H1 (cell line): ENCODE measurements around the gene PID1. TPM values are rescaled to one million over a fixed set of nuclear protein-coding genes. Genes with fewer than 3 reads are reported as not detected.

Experiments used
- CTCF ChIA-PET: fragments of 300-600 bp; sonication (Branson Sonifier 250); formaldehyde crosslinking; loops from one replicate; lab custom pipeline; 2021; ENCODE audit not compliant: partially characterized antibody; lab: Charles Lee
- POLR2A ChIA-PET: fragments of 300-600 bp; sonication (Branson Sonifier 250); formaldehyde crosslinking; loops from one replicate; lab custom pipeline; 2021; ENCODE audit warnings: inconsistent platforms; ENCODE audit not compliant: partially characterized antibody; lab: Charles Lee
- DNase-seq, 2 experiments: peaks; one replicate each; pipeline versions ENCODE4 v3.0.0 to v3.0.0-alpha.2; 2010 to 2022; ENCODE audit warnings: low spot score in 2 of 2, low read depth in 1 of 2, mixed read lengths in 1 of 2
- FAIRE-seq: peaks from 2 replicates; lab custom pipeline; 2011; peaks lifted over from hg19 to GRCh38; lab: Jason Lieb, UNC
- H2AFZ ChIP-seq: 2 replicates; pipeline ENCODE4 v1.8.1; 2012; ENCODE audit warnings: low read length, inconsistent platforms
- H2AK5ac ChIP-seq: 2 replicates; pipeline ENCODE4 v1.6.1; 2013; ENCODE audit warnings: low read depth, low read length
- H2BK120ac ChIP-seq: replicated peaks from 2 replicates; pipeline ENCODE3; 2013; ENCODE audit warnings: low read depth, low read length, inconsistent platforms
- H2BK12ac ChIP-seq: 2 replicates; pipeline ENCODE4 v1.6.1; 2013; ENCODE audit warnings: low read depth, low read length
- H2BK15ac ChIP-seq: 2 replicates; pipeline ENCODE4 v1.6.1; 2013; ENCODE audit warnings: low read length
- H2BK20ac ChIP-seq: 2 replicates; pipeline ENCODE4 v1.6.1; 2013; ENCODE audit warnings: low read length
- H2BK5ac ChIP-seq: 2 replicates; pipeline ENCODE4 v1.6.1; 2013; ENCODE audit warnings: low read depth, low read length
- H3K14ac ChIP-seq: 2 replicates; pipeline ENCODE4 v1.6.1; 2013; ENCODE audit warnings: inconsistent platforms; ENCODE audit not compliant: insufficient read length
- H3K18ac ChIP-seq: 2 replicates; pipeline ENCODE4 v1.6.1; 2013; ENCODE audit warnings: low read length; ENCODE audit errors: extremely low read depth
- H3K23ac ChIP-seq: 2 replicates; pipeline ENCODE4 v1.6.1; 2013; ENCODE audit warnings: inconsistent platforms; ENCODE audit not compliant: insufficient read length
- H3K23me2 ChIP-seq: 2 replicates; pipeline ENCODE4 v1.6.1; 2013; ENCODE audit warnings: low read depth, low read length
- H3K27ac ChIP-seq: 2 replicates; pipeline ENCODE4 v1.6.1; 2011; ENCODE audit warnings: low read depth, low read length, inconsistent platforms
- H3K27me3 ChIP-seq, 4 experiments: replicated peaks in 1 of 4; 1 replicate in 1 of 4; 2 replicates in 3 of 4; pipeline versions ENCODE4 v1.6.1 to v1.8.1; 2011 to 2013; ENCODE audit warnings: low read length in 3 of 4, mild to moderate bottlenecking in 3 of 4, inconsistent platforms in 2 of 4, mixed read lengths in 2 of 4, moderate library complexity in 1 of 4; ENCODE audit not compliant: control insufficient read depth in 3 of 4, insufficient read depth in 3 of 4; ENCODE audit errors: extremely low read depth in 1 of 4
- H3K36me3 ChIP-seq, 4 experiments: 2 replicates each; pipeline versions ENCODE4 v1.6.1 to v1.8.1; 2011 to 2013; ENCODE audit warnings: mild to moderate bottlenecking in 4 of 4, low read length in 3 of 4, moderate library complexity in 2 of 4, control low read depth in 1 of 4, inconsistent platforms in 1 of 4; ENCODE audit not compliant: insufficient read depth in 4 of 4, control insufficient read depth in 2 of 4
- H3K4ac ChIP-seq: replicated peaks from 2 replicates; pipeline ENCODE3; 2013; ENCODE audit warnings: low read length, low read depth, mixed read lengths, inconsistent platforms; ENCODE audit not compliant: insufficient read length
- H3K4me1 ChIP-seq, 4 experiments: replicated peaks in 1 of 4; 1 replicate in 1 of 4; 2 replicates in 3 of 4; pipeline versions ENCODE4 v1.6.1 to v1.8.1; 2011 to 2013; ENCODE audit warnings: low read length in 3 of 4, inconsistent platforms in 2 of 4, mixed read lengths in 1 of 4; ENCODE audit not compliant: insufficient read depth in 4 of 4, control insufficient read depth in 3 of 4
- H3K4me2 ChIP-seq, 2 experiments: 2 replicates each; pipeline versions ENCODE4 v1.6.1 to v1.8.1; 2011 to 2013; ENCODE audit warnings: low read depth in 2 of 2, low read length in 2 of 2, control low read depth in 1 of 2, inconsistent platforms in 1 of 2, mild to moderate bottlenecking in 1 of 2; ENCODE audit not compliant: insufficient read depth in 1 of 2
- H3K4me3 ChIP-seq, 4 experiments: fragments of 200-600, 300-600 bp in 1 of 4; sonication (generic), shearing (Covaris generic), sonication (Bioruptor Twin) in 1 of 4; 2 replicates each; pipeline versions ENCODE4 v1.5.1 to v1.8.1; 2011 to 2016; ENCODE audit warnings: low read length in 4 of 4, low read depth in 3 of 4, control low read depth in 2 of 4, inconsistent platforms in 2 of 4, mild to moderate bottlenecking in 2 of 4, mixed read lengths in 1 of 4, moderate library complexity in 1 of 4; ENCODE audit not compliant: insufficient read depth in 2 of 4; ENCODE audit errors: extremely low read depth in 1 of 4
- H3K56ac ChIP-seq: replicated peaks from 2 replicates; pipeline ENCODE3; 2013; ENCODE audit warnings: low read depth, mild to moderate bottlenecking, mixed read lengths, low read length, inconsistent platforms; ENCODE audit not compliant: insufficient read length
- H3K79me1 ChIP-seq: 2 replicates; pipeline ENCODE4 v1.6.1; 2013; ENCODE audit warnings: low read depth, low read length, control low read depth
- H3K79me2 ChIP-seq, 2 experiments: 2 replicates each; pipeline versions ENCODE4 v1.6.1 to v1.8.1; 2012 to 2013; ENCODE audit warnings: low read length in 2 of 2, mild to moderate bottlenecking in 2 of 2, inconsistent platforms in 1 of 2; ENCODE audit not compliant: insufficient read depth in 2 of 2, control insufficient read depth in 1 of 2
- H3K9ac ChIP-seq, 4 experiments: replicated peaks in 1 of 4; 1 replicate in 1 of 4; 2 replicates in 3 of 4; pipeline versions ENCODE4 v1.6.1 to v1.8.1; 2011 to 2013; ENCODE audit warnings: low read depth in 3 of 4, low read length in 3 of 4, control low read depth in 2 of 4, mild to moderate bottlenecking in 2 of 4, moderate library complexity in 2 of 4, inconsistent platforms in 1 of 4; ENCODE audit errors: extremely low read depth in 1 of 4
- H3K9me3 ChIP-seq, 2 experiments: 2 replicates each; pipeline versions ENCODE4 v1.6.1 to v1.8.1; 2012 to 2013; ENCODE audit warnings: mild to moderate bottlenecking in 2 of 2, moderate library complexity in 2 of 2, control low read depth in 1 of 2, inconsistent platforms in 1 of 2, low read depth in 1 of 2, low read length in 1 of 2, mixed read lengths in 1 of 2; ENCODE audit not compliant: insufficient read depth in 2 of 2
- H4K20me1 ChIP-seq, 2 experiments: replicated peaks in 1 of 2; 2 replicates each; pipeline versions ENCODE3 to v1.8.1; 2011 to 2013; ENCODE audit warnings: inconsistent platforms in 2 of 2, low read length in 2 of 2, mild to moderate bottlenecking in 1 of 2; ENCODE audit not compliant: insufficient read depth in 2 of 2, control insufficient read depth in 1 of 2
- H4K5ac ChIP-seq: 2 replicates; pipeline ENCODE4 v1.6.1; 2013; ENCODE audit warnings: low read length, low read depth, mixed read lengths, inconsistent platforms; ENCODE audit not compliant: insufficient read length
- H4K8ac ChIP-seq: 2 replicates; pipeline ENCODE4 v1.8.0; 2013; ENCODE audit warnings: mild to moderate bottlenecking, moderate library complexity, low read length, inconsistent platforms; ENCODE audit not compliant: insufficient read depth; ENCODE audit errors: extremely low read depth
- H4K91ac ChIP-seq: replicated peaks from 2 replicates; pipeline ENCODE3; 2013; ENCODE audit warnings: low read length, mixed read lengths, inconsistent platforms; ENCODE audit not compliant: insufficient read length
- ASH2L ChIP-seq: fragments of 200-600, 300-600 bp; sonication (generic); IDR thresholded peaks from one replicate; pipeline ENCODE4 v1.7.1; 2017; ENCODE audit warnings: low read length
- BACH1 ChIP-seq: IDR thresholded peaks from 2 replicates; pipeline ENCODE4 v1.6.1; 2012; ENCODE audit warnings: low read length, improper control_type of control experiment
- CHD1 ChIP-seq: IDR thresholded peaks from 2 replicates; pipeline ENCODE4 v1.6.1; 2012; ENCODE audit warnings: low read depth, low read length, improper control_type of control experiment
- CTBP2 ChIP-seq: IDR thresholded peaks from 2 replicates; pipeline ENCODE4 v1.7.0; 2011; ENCODE audit warnings: borderline replicate concordance, mild to moderate bottlenecking, moderate library complexity, mixed read lengths, low read length; ENCODE audit not compliant: insufficient read depth, insufficient read length
- GTF2F1 ChIP-seq: IDR thresholded peaks from 2 replicates; pipeline ENCODE4 v1.6.1; 2012; ENCODE audit warnings: low read depth, low read length, improper control_type of control experiment, borderline replicate concordance
- JUN ChIP-seq: IDR thresholded peaks from 2 replicates; pipeline ENCODE4 v1.6.1; 2011; ENCODE audit warnings: low read depth, mild to moderate bottlenecking, improper control_type of control experiment, low read length
- KDM5A ChIP-seq: fragments of 200-600 bp; IDR thresholded peaks from 2 replicates; pipeline ENCODE4 v1.7.1; 2012; ENCODE audit warnings: mild to moderate bottlenecking, low read length, inconsistent platforms, mixed read lengths
- SAP30 ChIP-seq: fragments of 300-600 bp; sonication (generic); IDR thresholded peaks from 2 replicates; pipeline ENCODE4 v1.7.1; 2012; ENCODE audit warnings: low read length, moderate library complexity, mild to moderate bottlenecking, inconsistent platforms; ENCODE audit not compliant: insufficient read depth, insufficient replicate concordance
- SIRT6 ChIP-seq: IDR thresholded peaks from one replicate; pipeline ENCODE4 v1.7.1; 2012; ENCODE audit warnings: low read length, inconsistent platforms
- SP1 ChIP-seq: IDR thresholded peaks from 2 replicates; pipeline ENCODE4 v1.6.1; 2011; ENCODE audit warnings: low read depth, low read length
- TAF1 ChIP-seq: IDR thresholded peaks from 2 replicates; pipeline ENCODE4 v1.6.1; 2011; ENCODE audit warnings: mild to moderate bottlenecking, low read depth, low read length
- TBP ChIP-seq: IDR thresholded peaks from 2 replicates; pipeline ENCODE4 v1.6.1; 2011; ENCODE audit warnings: low read depth, low read length, improper control_type of control experiment
- YY1 ChIP-seq: IDR thresholded peaks from 2 replicates; pipeline ENCODE4 v1.6.1; 2011; ENCODE audit warnings: low read depth, mild to moderate bottlenecking, low read length
- WGBS, 2 experiments: shearing (Covaris generic) in 1 of 2; methylation state at CpG; one replicate each; pipeline versions ENCODE4 v1.1.6 to v1.1.7; 2013 to 2015; ENCODE audit warnings: low lambda C conversion rate in 2 of 2, mixed read lengths in 2 of 2, inconsistent platforms in 1 of 2, low coverage in 1 of 2, missing lambda C conversion rate in 1 of 2; ENCODE audit not compliant: insufficient replicate concordance in 2 of 2, insufficient coverage in 1 of 2, insufficient read length in 1 of 2; ENCODE audit errors: extremely low coverage in 1 of 2, missing lambda C conversion rate in 1 of 2; 5-methylcytosine and 5-hydroxymethylcytosine counted together
- polyA plus RNA-seq, 7 experiments: library from polyadenylated mRNA; depleted of rRNA in 3 of 7; stranded (reverse) in 5 of 7; unstranded in 2 of 7; fragments of >200 nt in 5 of 7; fragments of 200-250 nt in 2 of 7; gene quantifications; 1 replicate in 5 of 7; 2 replicates in 1 of 7; 4 replicates in 1 of 7; pipeline versions ENCODE4 v1.2.1 to v1.2.3, GENCODE V29; 2011 to 2013; ENCODE audit warnings: missing spikeins in 2 of 7, mixed read lengths in 2 of 7
- total RNA-seq: library from RNA; stranded (reverse); fragmentation: NEBNext Ultra II Directional; extraction: Animal tissue kit (Norgen Biotek cat#: 25700); gene quantifications from 2 replicates; pipeline ENCODE4 v1.2.1, GENCODE V29; 2021
- TF ChIP-seq, protein P1 (sequence below): IDR thresholded peaks from 2 replicates; pipeline ENCODE4 v1.6.1; 2012; ENCODE audit warnings: inconsistent platforms
- TF ChIP-seq, protein P2 (sequence below): IDR thresholded peaks from 2 replicates; pipeline ENCODE4 v1.6.1; 2011; ENCODE audit warnings: low read depth, mild to moderate bottlenecking, low read length; ENCODE audit not compliant: insufficient read depth

The PID1 gene
- total and polyA plus RNA-seq, 2 of the 8 experiments (the other 6 are each of a cell fraction or from before 2014, with no cell fraction given), result 1.5 to 3.3 TPM

DNA sequence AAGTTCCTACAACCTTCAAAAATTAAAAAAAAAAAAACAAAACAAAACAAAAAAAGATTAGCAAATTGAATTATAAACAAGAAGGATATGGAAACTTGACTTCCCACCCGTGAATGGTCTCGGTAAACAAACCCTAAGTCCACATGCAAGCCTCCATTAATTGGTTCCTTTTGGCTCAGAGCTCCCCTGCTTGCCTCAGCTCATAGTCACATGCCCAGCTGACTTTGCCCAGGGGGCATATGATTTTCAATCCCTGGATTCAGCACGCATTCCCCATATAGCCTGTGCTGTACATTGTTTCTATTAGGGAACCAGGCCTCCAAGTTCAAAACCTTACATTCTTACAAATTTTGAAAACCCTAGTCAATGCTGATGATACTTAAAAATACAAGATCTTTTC is 95.0 kb downstream of the PID1 start:
- H3K14ac ChIP-seq, result no peak overlapping the region
- no peak overlapping the region for H2BK20ac ChIP-seq
- H2BK5ac ChIP-seq, result no peak overlapping the region
- no peak overlapping the region for H3K18ac ChIP-seq
- FAIRE-seq (no peak), DNase-seq (no peak)
- POLR2A ChIA-PET, result no interaction called here
- CTCF ChIA-PET, result interaction anchor here (1.2 kb wide), 1 partner anchor 26 kb away, joined by 3 read pairs; no protein-coding TSS in a partner anchor
- H3K9ac ChIP-seq, result no peak overlapping the region
- no peak overlapping the region for H2BK12ac ChIP-seq
- no peaks in the 10 kb centered on the region for H4K20me1 ChIP-seq
- no peaks in the 10 kb centered on the region for H3K9me3 ChIP-seq
- no peaks in the 10 kb centered on the region for H3K27me3 ChIP-seq
- H3K23me2 ChIP-seq, result no peaks in the 10 kb centered on the region
- H3K79me1 ChIP-seq, result no peaks in the 10 kb centered on the region
- H3K4me2 ChIP-seq, result no peak overlapping the region
- H2AK5ac ChIP-seq, result no peak overlapping the region
- no peaks in the 10 kb centered on the region for H3K36me3 ChIP-seq
- no peak overlapping the region for H2AFZ ChIP-seq
- H2BK120ac ChIP-seq, result no peak overlapping the region
- no peaks in the 10 kb centered on the region for H3K4me1 ChIP-seq
- H3K27ac ChIP-seq, result no peak overlapping the region
- no peak overlapping the region for H3K4ac ChIP-seq
- WGBS, 2 experiments, result 63% methylated on average over 3 of the region's 3 CpGs; no CpG with 5 or more reads in 1 of the 2 experiments
- no peak overlapping the region for H3K23ac ChIP-seq
- H3K56ac ChIP-seq, result no peak overlapping the region
- H4K91ac ChIP-seq, result no peak overlapping the region
- no peak overlapping the region for H4K5ac ChIP-seq
- no peaks in the 10 kb centered on the region for H3K79me2 ChIP-seq
- no peak overlapping the region for H3K4me3 ChIP-seq
- no peak overlapping the region for H2BK15ac ChIP-seq
- H4K8ac ChIP-seq, result no peak overlapping the region
- no peak for TF ChIP-seq ASH2L
- TF ChIP-seq, protein P1, sequence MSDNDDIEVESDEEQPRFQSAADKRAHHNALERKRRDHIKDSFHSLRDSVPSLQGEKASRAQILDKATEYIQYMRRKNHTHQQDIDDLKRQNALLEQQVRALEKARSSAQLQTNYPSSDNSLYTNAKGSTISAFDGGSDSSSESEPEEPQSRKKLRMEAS, result no peak
- no peak for TF ChIP-seq CHD1
- TF ChIP-seq SP1, result no peak
- no peak for TF ChIP-seq JUN
- TF ChIP-seq TBP, result no peak
- no peak for TF ChIP-seq SAP30
- no peak for TF ChIP-seq CTBP2
- TF ChIP-seq, protein P2, sequence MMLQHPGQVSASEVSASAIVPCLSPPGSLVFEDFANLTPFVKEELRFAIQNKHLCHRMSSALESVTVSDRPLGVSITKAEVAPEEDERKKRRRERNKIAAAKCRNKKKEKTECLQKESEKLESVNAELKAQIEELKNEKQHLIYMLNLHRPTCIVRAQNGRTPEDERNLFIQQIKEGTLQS, result no peak
- TF ChIP-seq BACH1, result no peak
- TF ChIP-seq SIRT6, result no peak
- no peak for TF ChIP-seq GTF2F1
- no peak for TF ChIP-seq TAF1
- no peak for TF ChIP-seq KDM5A
- no peak for TF ChIP-seq YY1
